GM23248 (cell line): Measurements from ENCODE around the gene TMEM174.

Source experiments
- EZH2 ChIP-seq: fragments of 200-600 bp; sonication (generic); IDR thresholded peaks from 2 replicates; pipeline ENCODE4 v1.6.1; 2018; ENCODE audit warnings: antibody characterized with exemption, mild to moderate bottlenecking; ENCODE audit not compliant: insufficient read depth, poor library complexity, severe bottlenecking
- EZH2phosphoT487 ChIP-seq: fragments of 200-600 bp; sonication (generic); IDR thresholded peaks from 2 replicates; pipeline ENCODE4 v1.6.1; 2018; ENCODE audit warnings: antibody characterized with exemption, moderate library complexity, mild to moderate bottlenecking, low read depth; ENCODE audit not compliant: insufficient read depth

DNA sequence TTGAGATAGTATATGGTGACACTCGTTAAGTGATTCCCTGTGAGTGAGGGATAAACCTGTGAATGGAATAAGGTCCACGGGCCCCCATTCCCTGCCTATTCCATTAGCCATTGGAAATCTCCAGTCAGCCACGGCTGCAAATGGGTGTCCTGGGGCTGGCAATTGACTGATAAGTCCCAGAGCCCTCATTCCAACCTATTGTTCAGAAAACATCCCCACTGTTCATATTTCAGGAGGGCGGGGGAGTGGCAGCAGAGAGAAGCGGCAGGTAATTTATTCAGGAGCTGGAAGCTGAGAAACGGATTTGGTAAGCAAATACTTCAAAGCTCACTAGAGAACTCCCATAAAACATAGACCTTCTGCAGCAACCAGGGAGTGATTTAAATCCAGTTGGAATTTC is 42.0 kb downstream of the TMEM174 start:
- TF ChIP-seq EZH2: no peak
- TF ChIP-seq EZH2phosphoT487: no peak
